Epithelial cell of proximal tubule (primary cell): Measurements from ENCODE around the gene C11orf24. TPM values are rescaled to one million over a fixed set of nuclear protein-coding genes. Genes with fewer than 3 reads are reported as not detected.
A peak's percentile ranks its signal among the peaks of the same experiment; 100 is the strongest.

Source experiments
- DNase-seq: peaks from one replicate; pipeline ENCODE4 v3.0.0-alpha.2; 2011; ENCODE audit warnings: low read depth
- H3K4me3 ChIP-seq: 2 replicates; pipeline ENCODE4 v1.5.1; 2011; ENCODE audit warnings: low read depth, mild to moderate bottlenecking, low read length
- CTCF ChIP-seq: conservative IDR thresholded peaks from 2 replicates; pipeline ENCODE4 v1.5.1; 2012; ENCODE audit warnings: low read depth, mild to moderate bottlenecking, low read length
- total RNA-seq: library from RNA; depleted of rRNA; stranded (reverse); fragments of >200 nt; gene quantifications from 2 replicates; pipeline ENCODE4 v1.2.3, GENCODE V29; 2015

C11orf24 gene
- total RNA-seq, 1 donor from 2014 or later: 46.4 TPM

GRCh38 chr11:68297812-68298658, 26.3 kb upstream of the C11orf24 start:
- DNase-seq: no peak
- peak overlapping the region; percentile 21 for H3K4me3 ChIP-seq

GRCh38 chr11:68297494-68297811, 25.7 kb upstream of the C11orf24 start:
- no peak overlapping the region for H3K4me3 ChIP-seq
- DNase-seq: no peak
- TF ChIP-seq CTCF: no peak

More at GRCh38 chr11:68297812-68298658, 26.3 kb upstream of the C11orf24 start:
- peak; percentile 91 for TF ChIP-seq CTCF

- TF ChIP-seq CTCF: no peak
- DNase-seq: no peak
- no peak overlapping the region for H3K4me3 ChIP-seq
These were observed 25.2 kb upstream of the C11orf24 start for GRCh38 chr11:68297052-68297378.

GRCh38 chr11:68296344-68297051, 24.7 kb upstream of the C11orf24 start:
- TF ChIP-seq CTCF: no peak
- no peak overlapping the region for H3K4me3 ChIP-seq

GRCh38 chr11:68295940-68296339, 24.2 kb upstream of the C11orf24 start:
- DNase-seq: no peak
- TF ChIP-seq CTCF: no peak
- no peak overlapping the region for H3K4me3 ChIP-seq

More at GRCh38 chr11:68296344-68297051, 24.7 kb upstream of the C11orf24 start:
- DNase-seq: no peak

GRCh38 chr11:68295271-68295670, 23.5 kb upstream of the C11orf24 start:
- no peak overlapping the region for H3K4me3 ChIP-seq
- no peak for TF ChIP-seq CTCF
- no peak for DNase-seq
